C1 segment of cervical spinal cord (tissue), 14 donors: ENCODE results near the gene TNFRSF11A.
A peak's percentile ranks its signal among the peaks of the same experiment; 100 is the strongest.

Experiments used
- DNase-seq, 14 donors: peaks; one replicate each; lab custom pipeline; 2025; lab: John Stamatoyannopoulos, UW

Gene TNFRSF11A

DNA sequence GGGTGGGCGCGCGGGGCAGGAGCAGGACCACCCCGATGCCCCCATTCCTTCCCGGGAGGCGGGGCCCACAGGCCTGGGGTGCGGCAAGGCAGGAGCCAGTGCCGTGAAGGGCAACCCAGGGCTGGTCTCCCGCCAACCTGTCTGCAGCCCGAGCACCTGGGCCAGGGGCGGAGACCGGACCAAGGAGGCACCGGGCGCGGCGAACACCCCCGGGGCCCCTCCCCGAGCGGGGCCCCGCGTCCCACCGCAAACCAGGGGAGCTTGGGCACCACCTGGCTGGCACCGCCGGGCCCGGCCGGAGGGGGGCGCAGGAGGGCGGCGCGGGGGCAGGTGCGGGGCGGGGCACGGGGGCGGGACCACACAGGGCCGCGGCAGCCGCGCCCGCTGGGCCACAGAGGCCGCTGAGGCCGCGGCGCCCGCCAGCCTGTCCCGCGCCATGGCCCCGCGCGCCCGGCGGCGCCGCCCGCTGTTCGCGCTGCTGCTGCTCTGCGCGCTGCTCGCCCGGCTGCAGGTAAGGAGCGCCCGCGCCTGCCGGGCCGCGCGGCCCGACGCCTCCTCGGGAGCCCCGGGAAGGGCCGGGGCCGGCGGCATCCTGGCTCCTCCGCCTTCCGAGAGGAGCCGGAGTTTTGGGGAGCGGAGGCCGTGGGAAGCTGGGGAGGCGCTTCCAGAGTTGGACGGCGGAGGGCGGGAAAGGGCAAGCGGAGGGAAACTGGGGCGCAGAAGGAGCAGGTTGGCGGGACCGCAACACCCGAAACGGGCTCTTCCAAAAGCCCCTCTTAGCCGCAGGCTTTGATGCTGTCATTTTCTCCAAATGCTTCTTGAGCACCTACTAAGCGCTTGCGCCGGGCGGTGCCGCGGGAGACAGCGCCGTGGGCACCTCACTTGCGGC lies at the start of gene TNFRSF11A:
Gene TNFRSF11A, plus strand, starts transcription at position 394 of the 889 bp plus-strand sequence. Its CDS starts 43 bp downstream, at position 437.
- peak in 1 of 14 donors; percentile 19 for DNase-seq

DNA sequence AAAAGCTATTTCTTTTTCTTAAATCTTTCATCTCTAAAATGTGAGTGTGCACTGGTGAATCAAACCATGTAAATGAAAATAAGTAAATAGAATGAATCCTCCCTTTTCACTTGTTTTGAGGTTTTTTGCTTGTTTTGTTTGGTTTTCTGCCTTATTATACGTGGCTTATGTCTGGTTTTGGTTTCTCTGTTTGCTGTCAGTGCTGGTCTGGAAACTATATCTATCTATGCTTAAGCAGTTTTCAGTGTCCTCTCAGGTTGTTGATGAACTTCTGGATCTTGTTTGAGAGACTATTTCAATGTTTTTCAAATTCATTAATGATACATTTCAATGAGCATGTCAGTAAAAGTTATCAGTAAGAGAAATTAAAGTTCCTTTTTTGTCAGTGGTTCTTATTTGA lies 48.1 kb upstream of the TNFRSF11A start:
- no peak for DNase-seq

DNA sequence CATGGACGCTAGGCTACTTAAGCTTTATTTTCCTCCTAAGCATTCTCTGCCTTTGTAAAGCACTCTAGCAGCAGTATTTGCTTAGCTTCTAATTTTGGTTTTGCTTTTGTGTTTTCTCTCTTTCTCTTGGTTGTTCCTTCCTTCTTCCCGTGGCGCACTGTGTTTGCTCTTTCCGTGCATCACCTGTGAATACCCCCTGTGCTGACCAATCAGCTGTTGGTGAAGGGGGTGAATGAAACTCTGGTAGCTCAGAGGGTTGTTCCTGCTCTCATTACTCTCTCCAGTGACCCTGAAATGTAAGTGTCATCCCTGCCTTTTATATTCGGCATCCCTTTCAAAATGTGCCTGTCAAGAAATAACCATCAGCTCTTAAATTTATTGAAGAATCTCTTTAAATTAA lies 45.5 kb upstream of the TNFRSF11A start:
- no peak for DNase-seq

DNA sequence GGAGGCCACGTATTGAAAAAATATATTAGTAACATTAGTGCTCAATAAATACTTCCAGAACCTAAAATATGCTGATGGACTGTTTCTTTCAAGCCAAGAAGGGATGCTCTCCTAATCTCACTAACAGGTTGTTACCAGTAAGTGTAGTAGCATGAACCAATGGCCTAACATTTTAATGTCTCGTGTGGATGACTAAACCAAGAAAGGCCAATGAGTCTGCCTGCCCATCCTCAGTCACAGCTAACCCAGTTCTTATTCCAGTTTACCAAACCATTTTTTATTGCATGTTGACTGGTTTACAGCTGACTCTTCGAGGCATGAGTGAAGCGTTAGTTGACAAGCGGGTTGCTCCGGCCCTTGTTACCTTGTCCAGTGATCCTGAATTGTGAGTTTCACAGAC lies 45.1 kb upstream of the TNFRSF11A start:
- DNase-seq: no peak

DNA sequence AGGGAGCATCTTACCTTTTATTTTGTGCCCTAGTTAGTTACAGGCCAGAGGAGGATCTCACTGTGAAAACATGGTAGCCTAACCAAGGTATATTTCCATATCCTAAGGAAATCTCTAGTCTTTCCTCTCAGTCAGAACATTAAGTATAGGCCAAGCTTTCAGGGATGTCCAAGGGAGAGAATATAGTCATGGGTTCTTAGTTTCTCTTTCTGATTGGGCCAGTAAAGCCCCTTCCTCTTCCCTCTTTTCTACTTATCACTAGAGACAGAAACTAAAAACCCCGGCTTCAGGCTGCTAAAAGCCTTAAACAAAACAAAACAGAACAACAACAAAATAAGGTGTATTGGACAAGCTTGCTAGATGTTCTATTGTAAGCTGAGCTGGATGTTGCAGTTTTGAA lies 44.3 kb upstream of the TNFRSF11A start:
- DNase-seq: no peak

DNA sequence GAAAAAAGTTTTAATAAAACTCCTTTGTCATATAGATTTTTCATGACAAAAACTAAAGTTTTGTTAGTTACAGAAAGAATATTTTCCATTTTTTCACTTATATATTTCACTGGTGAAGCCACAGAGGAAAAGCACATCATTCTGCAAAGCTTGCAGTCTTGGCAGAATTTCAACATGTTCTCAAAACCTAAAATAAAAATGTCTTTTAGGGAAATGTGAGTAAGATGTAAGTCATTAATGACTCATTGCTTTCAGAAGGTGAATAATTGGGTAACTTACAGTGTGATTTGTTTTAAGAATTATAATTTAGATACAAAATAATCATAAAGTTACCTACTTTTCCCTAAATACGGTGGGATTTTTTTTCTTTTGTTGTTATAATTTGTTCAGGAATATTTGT lies 43.4 kb upstream of the TNFRSF11A start:
- DNase-seq: no peak

DNA sequence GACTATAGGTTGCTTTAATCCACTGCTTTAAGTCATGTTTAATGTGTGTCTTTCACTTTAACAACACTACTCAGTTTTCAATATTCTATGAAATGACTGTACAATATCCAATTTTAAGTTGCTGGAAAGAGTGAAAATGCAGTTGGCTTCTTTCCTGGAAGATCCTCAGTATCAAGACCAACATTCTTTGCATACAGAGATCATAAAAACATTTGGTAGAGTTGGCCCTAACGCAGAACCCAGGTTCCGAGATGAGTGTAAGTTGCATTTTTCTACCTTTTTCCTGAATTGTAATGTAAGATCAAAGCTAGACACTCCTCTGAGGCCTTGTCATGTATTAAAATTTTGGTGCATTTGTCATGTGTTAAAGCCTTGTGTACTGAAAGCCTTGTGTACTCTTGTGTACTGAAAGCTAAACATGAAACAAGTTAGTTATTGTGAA lies 42.9 kb upstream of the TNFRSF11A start:
- DNase-seq: no peak

DNA sequence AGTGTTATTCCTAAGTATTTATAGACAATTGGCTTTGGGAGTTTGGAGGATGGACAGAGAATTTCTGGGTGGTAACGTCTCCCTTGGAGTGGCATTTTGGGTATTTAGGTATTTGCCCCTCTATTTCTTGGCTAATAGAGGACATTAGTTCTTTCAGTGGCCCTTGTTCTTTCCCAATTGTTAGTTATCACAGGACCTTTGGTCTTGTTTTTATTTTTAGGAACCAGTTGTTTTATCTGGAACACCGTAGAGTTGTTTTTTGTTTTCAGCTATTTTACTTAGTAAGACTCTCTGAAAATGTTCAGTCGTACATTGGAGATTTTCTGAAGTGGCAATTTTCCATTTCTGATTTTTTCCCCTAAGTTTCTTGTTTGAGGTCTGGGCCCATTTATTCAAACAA lies 40.5 kb upstream of the TNFRSF11A start:
- no peak for DNase-seq

DNA sequence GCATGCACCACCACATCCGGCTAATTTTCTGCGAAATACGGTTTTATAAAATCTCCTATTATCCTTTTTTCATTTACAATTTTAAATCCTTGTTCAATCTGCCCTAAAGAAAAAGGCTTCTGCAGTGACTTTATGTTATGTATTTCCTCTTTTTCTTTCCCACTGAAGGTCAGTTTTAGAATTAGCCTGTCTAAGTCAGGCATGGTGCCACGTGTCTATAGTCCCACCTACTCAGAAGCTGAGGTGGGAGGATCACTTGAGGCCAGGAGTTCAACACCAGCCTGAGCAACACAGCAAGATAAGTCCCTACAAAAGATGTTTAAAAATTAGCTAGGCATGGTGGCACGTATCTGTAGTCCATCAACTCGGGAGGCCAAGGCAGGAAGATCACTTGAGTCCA lies 39.8 kb upstream of the TNFRSF11A start:
- DNase-seq: no peak

DNA sequence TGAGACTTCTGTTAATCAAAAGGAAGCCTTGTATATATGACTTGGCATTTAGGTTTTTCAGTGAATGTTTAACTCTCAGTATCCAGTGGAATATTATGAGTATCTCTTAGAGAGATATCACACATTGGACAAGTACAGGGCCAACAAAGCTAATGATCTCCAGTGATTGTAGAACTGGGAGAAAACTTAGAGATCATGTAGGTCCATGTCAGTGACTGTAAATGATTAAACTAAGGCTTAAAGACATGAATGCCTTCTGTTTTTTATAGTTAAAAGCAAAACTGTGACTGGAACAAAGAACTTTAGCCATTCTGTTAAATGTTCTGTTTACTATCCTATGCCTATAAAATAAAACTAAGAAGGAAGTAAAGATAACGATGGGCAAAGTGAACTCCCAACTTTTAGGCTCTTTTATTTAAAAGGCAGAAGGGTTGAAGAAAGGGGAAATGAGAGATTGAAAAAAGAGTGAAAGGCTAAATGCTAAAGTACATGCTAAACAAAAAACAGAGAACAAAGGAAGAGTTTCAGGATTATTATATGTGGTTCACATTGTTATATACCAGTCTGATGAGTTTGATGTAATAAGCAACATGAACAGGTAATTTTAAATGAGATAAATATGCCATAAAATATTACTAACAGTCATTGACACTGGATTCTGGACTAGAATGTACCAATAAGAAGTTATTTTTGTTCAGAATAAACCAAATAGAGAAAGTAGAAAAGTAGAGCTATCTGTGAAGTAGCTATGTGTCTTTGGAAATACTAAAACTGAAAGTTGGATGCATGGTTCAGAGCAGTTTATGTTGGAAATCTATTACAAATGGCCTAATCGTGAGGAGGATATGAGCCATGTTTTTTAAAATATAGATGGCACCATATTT lies 37.1 kb upstream of the TNFRSF11A start:
- no peak for DNase-seq

DNA sequence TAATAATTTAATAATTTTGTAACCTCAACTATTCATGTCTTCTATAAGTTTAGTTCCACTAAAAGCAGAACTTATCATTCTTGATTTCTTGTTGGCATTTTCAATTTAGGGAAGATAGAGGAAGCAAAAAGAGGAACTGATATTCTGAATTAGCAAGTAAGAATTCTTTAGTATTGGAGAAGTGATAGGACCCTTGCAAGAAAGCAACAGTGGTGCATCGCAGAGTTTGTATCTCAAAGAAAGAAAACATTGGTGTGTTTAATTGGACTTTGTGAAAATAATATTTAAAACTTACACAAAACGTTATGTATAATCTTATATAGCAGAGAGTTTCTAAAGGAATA lies 36.5 kb upstream of the TNFRSF11A start:
- DNase-seq: no peak

DNA sequence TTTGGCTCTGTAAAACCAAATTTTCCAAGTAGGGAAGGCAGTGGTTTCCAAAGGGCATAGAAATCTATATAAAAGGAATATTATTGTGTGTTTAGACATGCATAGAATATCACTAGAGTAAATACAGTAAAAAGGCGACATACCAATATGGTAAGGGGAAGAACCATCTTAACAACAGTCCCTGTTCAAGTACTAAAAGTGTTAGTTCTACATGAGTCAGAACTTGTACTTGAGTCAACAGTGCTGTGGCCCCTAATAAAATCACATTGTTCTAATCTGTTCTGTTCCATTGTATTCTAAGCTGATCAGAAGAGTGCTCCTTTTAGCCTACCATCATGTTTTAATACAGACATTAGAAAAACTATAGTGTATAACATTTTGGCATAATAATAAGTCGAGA lies 36.1 kb upstream of the TNFRSF11A start:
- DNase-seq: no peak

DNA sequence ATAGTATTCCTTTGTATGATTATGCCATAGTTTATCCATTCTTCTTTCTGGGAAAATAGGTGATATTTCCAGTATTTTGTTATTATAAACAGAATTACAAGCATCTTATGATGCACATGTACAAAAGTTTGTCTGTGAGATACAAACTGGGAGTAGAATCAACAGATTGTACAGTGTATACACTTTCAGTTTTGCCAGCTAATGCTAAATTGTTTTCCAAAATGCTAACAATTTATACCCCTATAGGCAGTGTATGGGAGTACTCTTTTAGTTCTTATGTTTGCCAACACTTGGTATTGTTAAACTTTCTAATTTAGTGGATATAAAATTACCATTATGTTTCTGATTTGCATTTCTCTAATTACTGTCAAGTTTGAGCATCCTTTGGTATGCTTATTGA lies 31.0 kb upstream of the TNFRSF11A start:
- DNase-seq: no peak

DNA sequence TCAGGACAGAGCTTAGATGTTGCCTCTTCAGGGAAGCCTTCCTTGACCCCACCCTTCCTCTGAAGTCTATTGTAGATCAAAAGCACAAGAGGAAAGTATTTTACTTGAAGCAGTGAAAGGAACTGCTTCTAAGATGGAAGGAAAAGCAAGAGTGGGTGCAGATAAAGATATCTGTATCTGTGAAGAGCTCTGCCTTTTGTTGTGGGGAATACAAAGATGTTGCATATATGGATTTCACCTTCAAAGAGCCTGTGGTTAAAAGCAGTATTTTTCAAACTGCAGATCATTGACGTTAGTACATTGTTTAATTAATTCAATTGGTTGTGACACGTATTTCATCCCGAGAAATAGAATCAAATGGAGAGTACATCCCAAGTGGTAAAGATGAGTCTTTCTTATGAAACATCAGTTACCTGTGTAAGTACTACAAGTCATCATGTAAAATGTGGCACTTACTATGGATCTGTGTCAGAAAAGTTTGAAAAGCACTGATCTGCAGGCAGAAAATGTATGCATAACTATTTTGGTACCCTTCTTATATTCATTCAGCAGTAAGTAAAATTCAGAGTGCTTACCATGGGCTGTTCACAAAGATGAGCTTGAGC lies 24.6 kb upstream of the TNFRSF11A start:
- DNase-seq: no peak

DNA sequence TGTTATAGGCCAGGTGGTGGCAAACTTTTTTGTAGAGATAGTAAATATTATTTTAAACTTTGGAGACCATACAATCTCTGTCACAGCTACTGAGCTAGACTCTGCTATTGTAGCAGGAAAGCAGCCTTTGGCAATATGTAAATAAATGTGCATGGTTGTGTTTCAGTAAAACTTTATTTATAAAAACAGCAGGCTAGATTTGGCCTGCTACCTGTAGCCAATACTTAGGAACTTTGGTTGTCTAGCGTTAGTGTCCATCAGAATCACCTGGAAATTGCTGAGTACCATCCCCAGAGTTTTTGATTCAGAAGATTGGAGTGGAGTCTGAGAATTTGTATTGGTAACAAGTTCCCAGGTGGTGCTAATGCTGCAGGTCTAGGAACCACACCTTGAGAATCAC lies 23.8 kb upstream of the TNFRSF11A start:
- DNase-seq: no peak

DNA sequence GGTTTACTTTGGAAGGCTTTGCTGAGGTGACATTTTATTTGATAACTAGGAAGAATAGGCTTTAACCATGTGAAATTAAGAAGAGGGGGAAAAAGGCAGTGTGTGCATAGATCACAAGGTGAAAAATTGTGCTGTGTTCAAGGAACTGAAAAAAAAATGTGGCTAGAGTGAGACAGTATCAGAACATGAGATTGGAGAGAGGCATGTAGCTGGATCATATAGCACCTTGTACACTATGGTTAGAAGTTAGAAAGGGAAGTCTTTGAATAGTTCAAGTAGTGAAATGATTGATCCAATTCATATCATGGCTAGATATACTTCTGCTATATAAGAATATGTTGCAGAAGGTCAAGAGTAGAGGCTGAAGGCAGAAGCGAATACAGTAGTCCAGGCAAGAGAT lies 12.3 kb upstream of the TNFRSF11A start:
- no peak for DNase-seq

DNA sequence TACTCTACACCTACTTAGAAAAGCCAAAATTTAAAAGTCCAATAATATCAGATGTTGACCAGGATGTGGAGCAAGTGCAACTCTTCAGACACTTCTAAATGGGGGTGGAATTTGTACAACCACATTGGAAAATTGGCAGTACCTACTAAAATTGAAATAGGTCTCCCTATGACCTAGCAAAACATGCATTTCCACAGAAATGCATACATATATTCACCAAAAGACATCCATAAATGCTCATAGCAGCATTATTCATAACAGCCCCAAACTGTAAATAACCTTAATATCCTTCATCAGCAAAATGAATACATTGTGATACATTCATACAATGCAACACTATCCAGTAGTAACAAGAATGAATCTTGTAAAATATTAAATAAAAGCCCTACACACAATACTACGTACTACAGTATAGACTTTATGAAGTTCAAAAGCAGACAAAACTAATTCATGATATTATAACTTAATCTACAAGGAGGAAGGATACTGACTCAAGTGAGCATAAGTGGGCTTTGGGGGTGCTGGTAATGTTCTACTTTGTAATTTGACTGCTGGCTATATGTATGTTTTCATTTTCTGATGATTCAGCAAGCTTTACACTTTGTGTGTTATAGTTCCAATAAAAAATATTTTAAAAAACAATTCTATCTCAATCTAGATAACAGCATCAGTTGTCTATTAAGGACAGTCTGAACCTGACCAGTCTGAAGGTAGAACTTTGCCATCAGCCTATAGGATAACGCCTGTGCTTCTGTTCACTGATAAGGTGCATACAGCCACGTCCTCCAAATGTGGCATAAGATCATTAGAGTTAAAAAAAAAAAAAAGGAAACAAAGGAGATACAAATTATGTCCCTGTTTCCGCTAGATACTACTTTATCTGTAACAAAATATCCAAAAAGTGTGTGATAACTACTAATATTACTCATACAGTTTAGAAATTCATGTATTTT lies 6.6 kb upstream of the TNFRSF11A start:
- no peak for DNase-seq

DNA sequence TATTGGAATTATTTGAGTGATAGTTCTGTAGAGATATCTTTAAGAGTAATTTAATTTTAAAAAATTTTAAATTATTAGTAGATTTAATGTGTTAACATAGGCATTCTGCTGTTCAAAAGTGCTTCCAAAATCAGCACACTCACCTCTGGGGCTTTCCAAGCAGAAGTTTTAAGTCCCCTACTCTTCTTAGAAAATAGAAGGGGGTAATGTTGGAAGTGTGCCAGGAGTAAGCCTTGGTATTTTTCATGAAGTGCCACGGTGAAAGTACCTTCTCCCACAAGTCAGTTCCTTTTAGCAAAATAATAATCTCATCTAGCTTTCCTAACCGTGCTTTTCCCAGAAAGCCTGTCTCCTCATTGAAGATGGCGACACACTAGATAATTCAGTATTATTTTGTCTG lies 3.9 kb upstream of the TNFRSF11A start:
- no peak for DNase-seq

DNA sequence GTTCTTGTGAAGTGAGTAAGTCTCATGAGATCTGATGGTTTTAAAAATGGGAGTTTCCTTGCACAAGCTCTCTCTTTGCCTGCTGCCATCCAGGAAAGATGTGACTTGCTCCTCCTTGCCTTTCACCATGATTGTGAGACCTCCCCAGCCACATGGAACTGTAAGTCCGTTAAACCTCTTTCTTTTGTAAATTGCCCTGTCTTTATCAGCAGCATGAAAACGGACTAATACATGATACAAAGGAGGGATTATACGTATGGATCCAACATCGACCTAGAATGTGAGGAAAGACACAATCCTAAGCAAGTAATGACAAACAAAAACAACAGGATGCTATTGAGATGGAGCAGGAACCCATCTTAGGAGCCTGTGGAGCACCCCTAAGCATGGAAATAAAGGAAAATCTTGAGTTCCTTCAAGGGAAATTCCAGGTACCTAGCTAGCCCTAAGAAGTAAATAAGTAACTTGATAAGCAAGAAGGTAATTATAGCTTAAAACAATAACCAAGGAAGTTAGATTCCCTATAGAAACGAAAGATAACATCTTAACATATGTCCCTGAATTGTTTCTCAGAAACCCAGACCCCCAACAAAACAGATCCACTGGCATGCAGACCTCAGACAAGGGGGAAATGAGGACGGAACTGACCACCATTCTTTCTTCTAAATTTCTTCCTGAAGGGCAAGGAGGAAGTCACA lies 1.5 kb upstream of the TNFRSF11A start:
- no peak for DNase-seq

DNA sequence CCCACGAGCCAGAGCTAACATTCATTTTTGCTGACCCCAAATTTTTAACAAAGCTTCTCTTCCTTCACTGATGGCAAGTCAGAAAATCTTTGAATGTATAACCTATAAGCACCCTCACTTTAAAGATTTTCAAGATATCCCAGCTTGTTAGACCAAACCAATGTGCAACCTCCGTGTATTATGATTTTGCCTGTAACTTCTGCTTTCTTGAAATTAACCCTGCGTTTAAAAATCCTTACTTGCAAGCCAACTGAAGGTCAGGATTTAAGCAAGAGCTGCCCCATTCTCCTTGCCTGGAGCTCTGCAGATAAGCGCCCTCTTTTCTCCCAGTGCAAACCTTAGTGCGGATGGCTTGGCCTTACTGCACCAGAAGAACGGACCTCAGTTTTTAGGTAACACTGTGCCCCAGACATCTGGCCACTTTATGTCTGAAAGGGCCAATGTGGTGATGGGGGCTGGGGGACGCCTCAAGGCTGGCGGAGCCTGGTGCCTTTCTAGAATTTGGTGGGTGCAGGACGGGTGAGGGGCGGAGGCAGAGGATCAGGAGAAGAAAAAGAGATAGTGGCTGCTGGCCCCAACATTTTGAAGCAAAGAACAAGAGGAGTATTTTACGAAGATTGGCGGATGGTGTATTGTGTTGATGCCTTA lies 805 bp upstream of the TNFRSF11A start:
- DNase-seq: no peak
